A172 (cell line): ENCODE results near the gene MRPL37. TPM values are rescaled to one million over a fixed set of nuclear protein-coding genes. Genes with fewer than 3 reads are reported as not detected.

Experiments
- DNase-seq: peaks from one replicate; pipeline ENCODE4 v3.0.0-alpha.2; 2015; ENCODE audit warnings: low spot score
- total RNA-seq: library from RNA; depleted of rRNA; stranded (reverse); fragments of >200 nt; shearing (Covaris generic); gene quantifications from 2 replicates; pipeline ENCODE4 v1.2.3, GENCODE V29; 2014

The MRPL37 gene
- total RNA-seq, 1 experiment from 2014 or later = 158 TPM

- DNase-seq = no peak
Observed at GRCh38 chr1:54240741-54241335, 40.9 kb downstream of the MRPL37 start.

- no peak for DNase-seq
Observed at GRCh38 chr1:54241364-54241763, 41.4 kb downstream of the MRPL37 start.

- no peak for DNase-seq
Observed at GRCh38 chr1:54243022-54243421, 43.1 kb downstream of the MRPL37 start.

GRCh38 chr1:54244655-54245054 is 44.7 kb downstream of the MRPL37 start:
- no peak for DNase-seq

GRCh38 chr1:54245501-54245900 is 45.5 kb downstream of the MRPL37 start:
- DNase-seq = peak; percentile 34

- DNase-seq = no peak
Observed at GRCh38 chr1:54246116-54246721, 46.3 kb downstream of the MRPL37 start.

- no peak for DNase-seq
Observed at GRCh38 chr1:54247863-54248515, 48.0 kb downstream of the MRPL37 start.

- DNase-seq = peak; percentile 38
Observed at GRCh38 chr1:54248966-54249365, 49.0 kb downstream of the MRPL37 start.

GRCh38 chr1:54249819-54250435 is 50.0 kb downstream of the MRPL37 start:
- DNase-seq = peak; percentile 83

GRCh38 chr1:54250670-54251069 is 50.7 kb downstream of the MRPL37 start:
- DNase-seq = no peak

- peak; percentile 43 for DNase-seq
Observed at GRCh38 chr1:54252371-54252936, 52.5 kb downstream of the MRPL37 start.

- peak; percentile 95 for DNase-seq
Observed at GRCh38 chr1:54253480-54253879, 53.5 kb downstream of the MRPL37 start.

GRCh38 chr1:54254055-54254454 is 54.1 kb downstream of the MRPL37 start:
- DNase-seq = peak; percentile 90

GRCh38 chr1:54255026-54255702 is 55.2 kb downstream of the MRPL37 start:
- DNase-seq = peak; percentile 85

GRCh38 chr1:54256522-54257345 is 56.8 kb downstream of the MRPL37 start:
- no peak for DNase-seq

GRCh38 chr1:54257346-54257620 is 57.3 kb downstream of the MRPL37 start:
- no peak for DNase-seq

- DNase-seq = no peak
Observed at GRCh38 chr1:54257876-54258275, 57.9 kb downstream of the MRPL37 start.

- DNase-seq = no peak
Observed at GRCh38 chr1:54259546-54260140, 59.7 kb downstream of the MRPL37 start.

- no peak for DNase-seq
Observed at GRCh38 chr1:54260810-54261209, 60.8 kb downstream of the MRPL37 start.

- no peak for DNase-seq
Observed at GRCh38 chr1:54262244-54262643, 62.3 kb downstream of the MRPL37 start.
